Mesenchymal stem cell (in vitro differentiated cells and primary cell): ENCODE data around the gene CXXC1.
"Not testable (repeated sequence)": the region's sequence is repeated elsewhere in the genome, so short reads cannot be mapped to it uniquely, and the experiment has no call there.

Experiments used
- DNase-seq: peaks from one replicate; pipeline ENCODE4 v3.0.0-alpha.2; 2013
- H2AFZ ChIP-seq: one replicate; pipeline ENCODE4 v1.6.1; 2013; ENCODE audit warnings: low read depth, mild to moderate bottlenecking, control low read depth, inconsistent platforms, low read length, moderate library complexity
- H2AK5ac ChIP-seq: 2 replicates; pipeline ENCODE4 v1.6.1; 2013; ENCODE audit warnings: low read length, moderate library complexity, mild to moderate bottlenecking, inconsistent platforms; ENCODE audit not compliant: severe bottlenecking
- H2BK120ac ChIP-seq: one replicate; pipeline ENCODE4 v1.6.1; 2013; ENCODE audit warnings: low read depth, mild to moderate bottlenecking, inconsistent platforms, low read length, moderate library complexity
- H2BK12ac ChIP-seq, 2 experiments: one replicate each; pipeline ENCODE4 v1.6.1; 2013; ENCODE audit warnings: inconsistent platforms in 2 of 2, low read length in 2 of 2, mild to moderate bottlenecking in 2 of 2, moderate library complexity in 2 of 2, control low read depth in 1 of 2
- H2BK15ac ChIP-seq: one replicate; pipeline ENCODE4 v1.6.1; 2013; ENCODE audit warnings: mild to moderate bottlenecking, low read depth, inconsistent platforms; ENCODE audit not compliant: poor library complexity, severe bottlenecking
- H2BK5ac ChIP-seq: 2 replicates; pipeline ENCODE4 v1.6.1; 2013; ENCODE audit warnings: low read depth, mild to moderate bottlenecking, low read length, control low read depth, inconsistent platforms; ENCODE audit not compliant: poor library complexity, severe bottlenecking
- H3K14ac ChIP-seq, 2 experiments: one replicate each; pipeline ENCODE4 v1.6.1; 2013; ENCODE audit warnings: inconsistent platforms in 2 of 2, low read length in 2 of 2, control low read depth in 1 of 2, mild to moderate bottlenecking in 1 of 2, moderate library complexity in 1 of 2
- H3K18ac ChIP-seq, 2 experiments: one replicate each; pipeline ENCODE4 v1.6.1; 2013; ENCODE audit warnings: inconsistent platforms in 2 of 2, low read length in 2 of 2, control low read depth in 1 of 2, low read depth in 1 of 2, mild to moderate bottlenecking in 1 of 2
- H3K23ac ChIP-seq, 2 experiments: one replicate each; pipeline ENCODE4 v1.6.1; 2013; ENCODE audit warnings: inconsistent platforms in 2 of 2, low read length in 2 of 2, mild to moderate bottlenecking in 2 of 2, moderate library complexity in 2 of 2, control low read depth in 1 of 2
- H3K27ac ChIP-seq: 2 replicates; pipeline ENCODE4 v1.5.1; 2013; ENCODE audit warnings: mild to moderate bottlenecking, moderate library complexity, low read length, control low read depth, inconsistent platforms; ENCODE audit not compliant: poor library complexity, severe bottlenecking
- H3K27me3 ChIP-seq, 2 experiments: 2 replicates each; pipeline versions ENCODE4 v1.6.1 to v1.7.0; 2013; ENCODE audit warnings: low read length in 2 of 2, mild to moderate bottlenecking in 2 of 2, moderate library complexity in 2 of 2, control low read depth in 1 of 2, inconsistent platforms in 1 of 2; ENCODE audit not compliant: control insufficient read depth in 1 of 2, insufficient read depth in 1 of 2
- H3K36me3 ChIP-seq, 2 experiments: 2 replicates each; pipeline versions ENCODE4 v1.6.1 to v1.7.0; 2013; ENCODE audit warnings: low read length in 2 of 2, control low read depth in 1 of 2, inconsistent platforms in 1 of 2, low read depth in 1 of 2, mild to moderate bottlenecking in 1 of 2; ENCODE audit not compliant: insufficient read depth in 2 of 2, control insufficient read depth in 1 of 2
- H3K4ac ChIP-seq, 2 experiments: one replicate each; pipeline ENCODE4 v1.6.1; 2013; ENCODE audit warnings: inconsistent platforms in 2 of 2, low read length in 2 of 2, mild to moderate bottlenecking in 2 of 2, moderate library complexity in 2 of 2, control low read depth in 1 of 2, low read depth in 1 of 2
- H3K4me1 ChIP-seq: 2 replicates; pipeline ENCODE4 v1.6.1; 2013; ENCODE audit warnings: low read depth, low read length, control low read depth; ENCODE audit not compliant: control insufficient read depth, insufficient read depth
- H3K4me2 ChIP-seq: 2 replicates; pipeline ENCODE4 v1.6.1; 2013; ENCODE audit warnings: low read length, mild to moderate bottlenecking, inconsistent platforms; ENCODE audit not compliant: poor library complexity, severe bottlenecking
- H3K4me3 ChIP-seq, 2 experiments: 2 replicates each; pipeline versions ENCODE4 v1.5.1 to v1.7.0; 2013; ENCODE audit warnings: low read length in 2 of 2, mild to moderate bottlenecking in 2 of 2, control low read depth in 1 of 2, low read depth in 1 of 2; ENCODE audit not compliant: insufficient read depth in 1 of 2
- H3K79me1 ChIP-seq: replicated peaks from 2 replicates; pipeline ENCODE4 v1.6.1; 2013; ENCODE audit warnings: mild to moderate bottlenecking, control low read depth, low read length, inconsistent platforms; ENCODE audit not compliant: poor library complexity, severe bottlenecking
- H3K9ac ChIP-seq: 2 replicates; pipeline ENCODE4 v1.7.0; 2013; ENCODE audit warnings: mild to moderate bottlenecking, low read length, moderate library complexity
- H3K9me3 ChIP-seq: 2 replicates; pipeline ENCODE4 v1.7.0; 2013; ENCODE audit warnings: mild to moderate bottlenecking, low read length; ENCODE audit not compliant: control insufficient read depth
- H4K8ac ChIP-seq: one replicate; pipeline ENCODE4 v1.6.1; 2013; ENCODE audit warnings: inconsistent platforms, mild to moderate bottlenecking, low read length, moderate library complexity
- H4K91ac ChIP-seq: one replicate; pipeline ENCODE4 v1.6.1; 2013; ENCODE audit warnings: mild to moderate bottlenecking, low read length, inconsistent platforms
- WGBS: methylation state at CpG from one replicate; pipeline ENCODE4 v1.1.7; 2013; ENCODE audit warnings: mixed read lengths; 5-methylcytosine and 5-hydroxymethylcytosine counted together

The CXXC1 gene

GRCh38 chr18:50297621-50298442 lies 10.3 kb upstream of the CXXC1 start:
- no peak overlapping the region for H2BK5ac ChIP-seq
- peak overlapping the region; percentile 60 for H2AFZ ChIP-seq
- no peak overlapping the region for H3K4ac ChIP-seq
- no peak overlapping the region for H3K4me2 ChIP-seq
- WGBS, result 53% methylated on average over 28 of the region's 28 CpGs
- no peaks in the 10 kb centered on the region for H3K79me1 ChIP-seq
- H2BK15ac ChIP-seq, result no peak overlapping the region
- DNase-seq, result peak; percentile 43
- peak overlapping the region in 1 of 2 experiments; percentile 85 for H3K4me3 ChIP-seq
- H2BK120ac ChIP-seq, result no peak overlapping the region
- peak overlapping the region; percentile 61 for H4K8ac ChIP-seq
- peak overlapping the region; percentile 80 for H3K9ac ChIP-seq
- H3K4me1 ChIP-seq, result no peaks in the 10 kb centered on the region
- H3K27ac ChIP-seq, result no peak overlapping the region
- no peak overlapping the region for H3K14ac ChIP-seq
- H4K91ac ChIP-seq, result no peak overlapping the region
- no peak overlapping the region for H2BK12ac ChIP-seq
- H2AK5ac ChIP-seq, result no peak overlapping the region
- H3K9me3 ChIP-seq, result no peaks in the 10 kb centered on the region
- H3K18ac ChIP-seq, result no peak overlapping the region
- peaks cover 5 to 30% of the 10 kb centered on the region in 2 experiments for H3K27me3 ChIP-seq
- no peak overlapping the region for H3K23ac ChIP-seq
- H3K36me3 ChIP-seq, result no peaks in the 10 kb centered on the region

GRCh38 chr18:50293039-50293438 lies 5.5 kb upstream of the CXXC1 start:
- no peak for DNase-seq
- H3K79me1 ChIP-seq, result no peaks in the 10 kb centered on the region
- H3K18ac ChIP-seq, result no peak overlapping the region
- WGBS, result 94% methylated on average over 1 of the region's 1 CpG
- no peak overlapping the region for H3K27ac ChIP-seq
- H2AK5ac ChIP-seq, result no peak overlapping the region
- H2BK15ac ChIP-seq, result no peak overlapping the region
- H3K23ac ChIP-seq, result no peak overlapping the region
- H4K91ac ChIP-seq, result no peak overlapping the region
- H3K14ac ChIP-seq, result no peak overlapping the region
- no peaks in the 10 kb centered on the region for H3K4me1 ChIP-seq
- H2BK120ac ChIP-seq, result no peak overlapping the region
- H3K9me3 ChIP-seq, result no peaks in the 10 kb centered on the region
- H4K8ac ChIP-seq, result no peak overlapping the region
- no peak overlapping the region for H2BK12ac ChIP-seq
- peaks cover 0 to 11% of the 10 kb centered on the region in 2 experiments for H3K27me3 ChIP-seq
- no peak overlapping the region for H3K4me2 ChIP-seq
- no peak overlapping the region for H2BK5ac ChIP-seq
- no peak overlapping the region for H2AFZ ChIP-seq
- no peak overlapping the region for H3K9ac ChIP-seq
- no peak overlapping the region for H3K4me3 ChIP-seq
- no peak overlapping the region for H3K4ac ChIP-seq
- H3K36me3 ChIP-seq, result no peaks in the 10 kb centered on the region

GRCh38 chr18:50289108-50289443 lies 1.6 kb upstream of the CXXC1 start:
- Histone ChIP-seq H3K79me1 (peaks cover 24% of the 10 kb centered on the region), H3K4me2 (no peak overlapping the region), H3K27ac (no peak overlapping the region), H3K23ac (no peak overlapping the region), H3K27me3 (peaks cover 0 to 6% of the 10 kb centered on the region in 2 experiments), H2BK12ac (no peak overlapping the region), H3K18ac (no peak overlapping the region), H4K91ac (no peak overlapping the region), H2AFZ (no peak overlapping the region), H4K8ac (no peak overlapping the region), H3K36me3 (peaks cover 14 to 22% of the 10 kb centered on the region in 2 experiments), H2BK15ac (no peak overlapping the region), H3K4ac (no peak overlapping the region), H3K4me3 (no peak overlapping the region), H2BK120ac (no peak overlapping the region), H2AK5ac (no peak overlapping the region), H3K4me1 (peaks cover 15% of the 10 kb centered on the region), H3K9ac (no peak overlapping the region), H2BK5ac (no peak overlapping the region), H3K9me3 (no peaks in the 10 kb centered on the region), H3K14ac (no peak overlapping the region)
- no peak for DNase-seq
- 93% methylated on average over 4 of the region's 4 CpGs for WGBS

- H3K9ac ChIP-seq, result peak overlapping the region; percentile 92
- not testable (repeated sequence) for H3K14ac ChIP-seq, H3K27me3 ChIP-seq, H4K91ac ChIP-seq, H3K9me3 ChIP-seq, H2BK12ac ChIP-seq, H3K27ac ChIP-seq, H3K23ac ChIP-seq, H3K18ac ChIP-seq, H2AK5ac ChIP-seq, DNase-seq, H2BK5ac ChIP-seq, H2BK15ac ChIP-seq, H3K4ac ChIP-seq, H2BK120ac ChIP-seq, H4K8ac ChIP-seq
- H2AFZ ChIP-seq, result peak overlapping the region; percentile 95
- H3K36me3 ChIP-seq, result peaks cover 20 to 27% of the 10 kb centered on the region in 2 experiments
- peaks cover 15% of the 10 kb centered on the region for H3K4me1 ChIP-seq
- peaks cover 24% of the 10 kb centered on the region for H3K79me1 ChIP-seq
- peak overlapping the region; percentile 94 to 96 for H3K4me3 ChIP-seq
- peak overlapping the region; percentile 36 for H3K4me2 ChIP-seq
- WGBS, result 90% methylated on average over 18 of the region's 21 CpGs
Observed at GRCh38 chr18:50288348-50289107, 1.0 kb upstream of the CXXC1 start.
